GM23338 (cell line): ENCODE results near the gene NR2C2.

Experiments
- TF ChIP-seq, protein P1 (sequence below): IDR thresholded peaks from one replicate; pipeline ENCODE4 v1.6.1; 2018; ENCODE audit warnings: antibody characterized with exemption; ENCODE audit not compliant: unreplicated experiment
- TF ChIP-seq, protein P2 (sequence below), 2 experiments: fragments of 200-600 bp in 1 of 2; sonication (generic) in 1 of 2; conservative IDR thresholded peaks; 2 replicates each; pipeline versions ENCODE4 v1.5.1 to v1.6.1; 2016 to 2017; ENCODE audit warnings: antibody characterized with exemption in 2 of 2, low read depth in 2 of 2, mild to moderate bottlenecking in 2 of 2, moderate library complexity in 1 of 2

DNA sequence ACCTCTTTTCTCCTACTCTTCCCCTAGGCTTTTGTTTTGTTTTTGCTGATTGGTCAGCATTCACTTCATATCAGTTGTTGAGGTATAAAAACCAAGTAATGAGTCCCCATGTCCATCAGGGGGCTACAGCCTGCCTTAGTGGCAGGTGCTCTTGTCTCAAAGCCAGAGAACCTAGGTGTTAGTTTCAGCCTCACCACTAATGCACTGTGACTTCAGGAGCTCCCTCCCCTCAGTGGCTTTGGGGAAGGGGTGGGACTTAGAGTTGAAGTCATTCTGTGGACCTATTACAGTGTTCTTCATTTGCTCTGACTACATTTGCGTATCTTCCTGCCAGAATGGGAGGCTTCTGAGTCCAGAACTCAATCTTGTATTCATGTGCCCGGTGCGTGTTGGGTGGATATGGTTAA lies 41.6 kb downstream of the NR2C2 start:
- TF ChIP-seq, protein P1, sequence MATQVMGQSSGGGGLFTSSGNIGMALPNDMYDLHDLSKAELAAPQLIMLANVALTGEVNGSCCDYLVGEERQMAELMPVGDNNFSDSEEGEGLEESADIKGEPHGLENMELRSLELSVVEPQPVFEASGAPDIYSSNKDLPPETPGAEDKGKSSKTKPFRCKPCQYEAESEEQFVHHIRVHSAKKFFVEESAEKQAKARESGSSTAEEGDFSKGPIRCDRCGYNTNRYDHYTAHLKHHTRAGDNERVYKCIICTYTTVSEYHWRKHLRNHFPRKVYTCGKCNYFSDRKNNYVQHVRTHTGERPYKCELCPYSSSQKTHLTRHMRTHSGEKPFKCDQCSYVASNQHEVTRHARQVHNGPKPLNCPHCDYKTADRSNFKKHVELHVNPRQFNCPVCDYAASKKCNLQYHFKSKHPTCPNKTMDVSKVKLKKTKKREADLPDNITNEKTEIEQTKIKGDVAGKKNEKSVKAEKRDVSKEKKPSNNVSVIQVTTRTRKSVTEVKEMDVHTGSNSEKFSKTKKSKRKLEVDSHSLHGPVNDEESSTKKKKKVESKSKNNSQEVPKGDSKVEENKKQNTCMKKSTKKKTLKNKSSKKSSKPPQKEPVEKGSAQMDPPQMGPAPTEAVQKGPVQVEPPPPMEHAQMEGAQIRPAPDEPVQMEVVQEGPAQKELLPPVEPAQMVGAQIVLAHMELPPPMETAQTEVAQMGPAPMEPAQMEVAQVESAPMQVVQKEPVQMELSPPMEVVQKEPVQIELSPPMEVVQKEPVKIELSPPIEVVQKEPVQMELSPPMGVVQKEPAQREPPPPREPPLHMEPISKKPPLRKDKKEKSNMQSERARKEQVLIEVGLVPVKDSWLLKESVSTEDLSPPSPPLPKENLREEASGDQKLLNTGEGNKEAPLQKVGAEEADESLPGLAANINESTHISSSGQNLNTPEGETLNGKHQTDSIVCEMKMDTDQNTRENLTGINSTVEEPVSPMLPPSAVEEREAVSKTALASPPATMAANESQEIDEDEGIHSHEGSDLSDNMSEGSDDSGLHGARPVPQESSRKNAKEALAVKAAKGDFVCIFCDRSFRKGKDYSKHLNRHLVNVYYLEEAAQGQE, result no peak
- TF ChIP-seq, protein P2, sequence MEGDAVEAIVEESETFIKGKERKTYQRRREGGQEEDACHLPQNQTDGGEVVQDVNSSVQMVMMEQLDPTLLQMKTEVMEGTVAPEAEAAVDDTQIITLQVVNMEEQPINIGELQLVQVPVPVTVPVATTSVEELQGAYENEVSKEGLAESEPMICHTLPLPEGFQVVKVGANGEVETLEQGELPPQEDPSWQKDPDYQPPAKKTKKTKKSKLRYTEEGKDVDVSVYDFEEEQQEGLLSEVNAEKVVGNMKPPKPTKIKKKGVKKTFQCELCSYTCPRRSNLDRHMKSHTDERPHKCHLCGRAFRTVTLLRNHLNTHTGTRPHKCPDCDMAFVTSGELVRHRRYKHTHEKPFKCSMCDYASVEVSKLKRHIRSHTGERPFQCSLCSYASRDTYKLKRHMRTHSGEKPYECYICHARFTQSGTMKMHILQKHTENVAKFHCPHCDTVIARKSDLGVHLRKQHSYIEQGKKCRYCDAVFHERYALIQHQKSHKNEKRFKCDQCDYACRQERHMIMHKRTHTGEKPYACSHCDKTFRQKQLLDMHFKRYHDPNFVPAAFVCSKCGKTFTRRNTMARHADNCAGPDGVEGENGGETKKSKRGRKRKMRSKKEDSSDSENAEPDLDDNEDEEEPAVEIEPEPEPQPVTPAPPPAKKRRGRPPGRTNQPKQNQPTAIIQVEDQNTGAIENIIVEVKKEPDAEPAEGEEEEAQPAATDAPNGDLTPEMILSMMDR (conservative IDR thresholded peaks at IDR 0.05; ENCODE audit: low read depth in 2 of 2), result peak; percentile 40 to 41
